HL-60 (cell line): ENCODE results near the gene MIX23.
A peak's percentile ranks its signal among the peaks of the same experiment; 100 is the strongest.

Source experiments
- DNase-seq, 2 experiments: peaks; one replicate each; pipeline ENCODE4 v3.0.0-alpha.2; 2010 to 2020; ENCODE audit warnings: low read depth in 1 of 2, low spot score in 1 of 2
- H3K27ac ChIP-seq: fragments of 250-450 bp; sonication (Bioruptor Pico); replicated peaks from 2 replicates; pipeline ENCODE4 v1.5.1; 2020; ENCODE audit warnings: mild to moderate bottlenecking, moderate library complexity
- H3K27me3 ChIP-seq: fragments of 250-450 bp; sonication (Bioruptor Pico); 2 replicates; pipeline ENCODE4 v1.5.1; 2021; ENCODE audit warnings: mild to moderate bottlenecking, moderate library complexity; ENCODE audit not compliant: insufficient read depth, poor library complexity, severe bottlenecking
- H3K4me3 ChIP-seq: replicated peaks from 2 replicates; pipeline ENCODE4 v1.5.1; 2011; ENCODE audit warnings: mild to moderate bottlenecking, control low read depth, low read length; ENCODE audit not compliant: insufficient read depth
- CTCF ChIP-seq: IDR thresholded peaks from one replicate; pipeline ENCODE4 v1.5.1; 2011; ENCODE audit warnings: low read length, control low read depth, inconsistent platforms; ENCODE audit not compliant: insufficient read depth
- GABPA ChIP-seq: IDR thresholded peaks from 2 replicates; pipeline ENCODE4 v1.6.1; 2012; ENCODE audit warnings: low read depth
- POLR2AphosphoS5 ChIP-seq: IDR thresholded peaks from 2 replicates; pipeline ENCODE4 v1.6.1; 2012; ENCODE audit warnings: low read depth
- REST ChIP-seq: IDR thresholded peaks from 2 replicates; pipeline ENCODE4 v1.6.1; 2012; ENCODE audit warnings: low read depth; ENCODE audit not compliant: insufficient replicate concordance
- SPI1 ChIP-seq: IDR thresholded peaks from 2 replicates; pipeline ENCODE4 v1.6.1; 2012; ENCODE audit warnings: low read depth, mild to moderate bottlenecking, borderline replicate concordance

MIX23 gene

GRCh38 chr3:122395582-122395981, 12.6 kb upstream of the MIX23 start:
- Histone ChIP-seq H3K27ac (no peak overlapping the region), H3K27me3 (no peaks in the 10 kb centered on the region), H3K4me3 (no peak overlapping the region)
- TF ChIP-seq CTCF, result no peak
- no peak for TF ChIP-seq POLR2AphosphoS5
- no peak for TF ChIP-seq GABPA
- no peak for TF ChIP-seq REST
- TF ChIP-seq SPI1, result no peak
- DNase-seq, result no peak

GRCh38 chr3:122394173-122394572, 11.1 kb upstream of the MIX23 start:
- H3K27me3 ChIP-seq, result no peaks in the 10 kb centered on the region
- H3K4me3 ChIP-seq, result no peak overlapping the region
- H3K27ac ChIP-seq, result no peak overlapping the region
- TF ChIP-seq GABPA (no peak), SPI1 (no peak), POLR2AphosphoS5 (no peak), CTCF (no peak), REST (no peak)
- DNase-seq, result no peak

GRCh38 chr3:122392868-122393844, 10.1 kb upstream of the MIX23 start:
- no peak overlapping the region for H3K4me3 ChIP-seq
- no peaks in the 10 kb centered on the region for H3K27me3 ChIP-seq
- TF ChIP-seq GABPA (no peak), CTCF (peak; percentile 57)
- no peak overlapping the region for H3K27ac ChIP-seq
- DNase-seq, result peak in 1 of 2 experiments; percentile 39
